ENCODE measurements around the gene LAMP5. TPM values are rescaled to one million over a fixed set of nuclear protein-coding genes. Genes with fewer than 3 reads are reported as not detected.

LAMP5 gene
- total RNA-seq, 6 donors from 2014 or later: 0.09 to 0.51 TPM; not detected in 4

DNA sequence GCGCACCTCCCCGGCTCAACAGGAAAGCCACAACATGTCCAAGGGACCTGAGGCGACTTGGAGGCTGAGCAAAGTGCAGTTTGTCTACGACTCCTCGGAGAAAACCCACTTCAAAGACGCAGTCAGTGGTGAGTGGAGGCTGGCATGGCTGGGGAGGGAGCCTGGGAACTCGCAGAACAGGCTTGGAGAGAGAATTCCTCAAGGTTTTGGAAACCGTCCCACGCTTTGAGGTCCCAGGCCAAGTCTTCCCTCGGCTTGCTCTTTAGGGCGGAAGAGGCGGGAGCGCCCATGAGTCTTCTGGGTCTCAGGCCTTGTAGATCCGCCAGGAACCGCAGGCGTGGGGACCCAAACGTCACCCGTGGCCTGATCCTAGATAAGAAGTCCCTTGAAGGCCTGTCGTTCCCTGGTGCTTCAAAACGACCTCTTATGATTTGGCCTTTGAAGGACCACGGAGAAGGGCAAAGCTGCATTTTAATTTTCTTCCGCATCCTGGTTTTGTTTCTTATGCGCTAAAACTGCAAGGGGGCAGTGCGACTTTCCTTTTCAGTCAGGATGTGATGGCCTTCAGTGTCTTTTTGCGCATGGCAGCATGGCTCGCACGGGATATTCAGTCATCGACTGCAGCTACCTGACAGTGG, 2.0 kb downstream of the LAMP5 start:
- 12 to 37% methylated on average over 11 to 28 of the region's 28 CpGs for WGBS, 2 donors
- no peaks in the 10 kb centered on the region for H3K9me3 ChIP-seq
- H3K27ac ChIP-seq: no peak overlapping the region
- DNase-seq (peak; percentile 28 to 43), ATAC-seq (ENCODE audit: low FRiP score in 2 of 2) (peak; percentile 52 to 56)
- H3K27me3 ChIP-seq: peaks cover 0 to 20% (median 0%) of the 10 kb centered on the region in 4 donors
- no peaks in the 10 kb centered on the region for H3K36me3 ChIP-seq
- peaks cover 12 to 30% (median 26%) of the 10 kb centered on the region in 4 donors for H3K4me1 ChIP-seq
- peak overlapping the region in 2 of 4 donors; percentile 15 to 22 for H3K4me3 ChIP-seq
- TF ChIP-seq POLR2AphosphoS5 (IDR thresholded peaks at IDR 0.05) (no peak), EP300 (IDR thresholded peaks at IDR 0.05) (no peak), POLR2A (IDR thresholded peaks at IDR 0.05) (no peak)
- TF ChIP-seq, protein P1, sequence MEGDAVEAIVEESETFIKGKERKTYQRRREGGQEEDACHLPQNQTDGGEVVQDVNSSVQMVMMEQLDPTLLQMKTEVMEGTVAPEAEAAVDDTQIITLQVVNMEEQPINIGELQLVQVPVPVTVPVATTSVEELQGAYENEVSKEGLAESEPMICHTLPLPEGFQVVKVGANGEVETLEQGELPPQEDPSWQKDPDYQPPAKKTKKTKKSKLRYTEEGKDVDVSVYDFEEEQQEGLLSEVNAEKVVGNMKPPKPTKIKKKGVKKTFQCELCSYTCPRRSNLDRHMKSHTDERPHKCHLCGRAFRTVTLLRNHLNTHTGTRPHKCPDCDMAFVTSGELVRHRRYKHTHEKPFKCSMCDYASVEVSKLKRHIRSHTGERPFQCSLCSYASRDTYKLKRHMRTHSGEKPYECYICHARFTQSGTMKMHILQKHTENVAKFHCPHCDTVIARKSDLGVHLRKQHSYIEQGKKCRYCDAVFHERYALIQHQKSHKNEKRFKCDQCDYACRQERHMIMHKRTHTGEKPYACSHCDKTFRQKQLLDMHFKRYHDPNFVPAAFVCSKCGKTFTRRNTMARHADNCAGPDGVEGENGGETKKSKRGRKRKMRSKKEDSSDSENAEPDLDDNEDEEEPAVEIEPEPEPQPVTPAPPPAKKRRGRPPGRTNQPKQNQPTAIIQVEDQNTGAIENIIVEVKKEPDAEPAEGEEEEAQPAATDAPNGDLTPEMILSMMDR (IDR thresholded peaks at IDR 0.05): no peak

DNA sequence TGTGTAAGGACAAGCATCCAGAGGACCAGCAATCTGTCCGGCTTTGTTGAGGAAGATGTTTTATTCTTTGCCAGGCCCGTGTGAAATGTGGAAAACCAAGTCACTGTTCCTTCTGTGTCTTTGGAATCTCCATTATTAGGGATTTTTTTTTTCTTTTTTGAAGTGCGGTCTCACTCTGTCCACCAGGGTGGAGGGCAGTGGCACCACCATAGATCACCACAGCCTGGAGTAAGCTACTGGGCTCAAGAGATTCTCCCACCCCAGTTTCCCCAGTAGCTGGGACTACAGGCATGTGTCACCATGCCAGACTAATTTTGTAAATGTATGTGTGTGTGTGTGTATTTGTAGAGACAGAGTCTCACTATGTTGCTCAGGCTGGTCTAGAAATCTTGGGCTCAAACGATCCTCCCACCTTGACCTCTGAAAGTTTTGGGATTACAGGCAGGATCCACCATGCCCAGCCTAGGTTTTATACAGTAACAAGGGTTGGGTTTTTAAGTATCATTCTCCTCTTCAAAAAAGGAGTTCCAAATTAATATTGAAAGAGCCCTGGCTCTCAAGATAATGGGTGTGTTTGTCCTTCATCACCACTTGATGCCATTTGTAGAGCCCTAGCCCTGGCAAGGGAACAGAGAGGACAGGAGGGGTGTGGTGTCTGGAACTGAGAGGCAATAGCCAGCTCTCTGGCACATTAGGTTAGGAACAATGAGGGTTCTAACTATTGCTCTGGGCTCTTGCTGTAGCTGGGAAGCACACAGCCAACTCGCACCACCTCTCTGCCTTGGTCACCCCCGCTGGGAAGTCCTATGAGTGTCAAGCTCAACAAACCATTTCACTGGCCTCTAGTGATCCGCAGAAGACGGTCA, 3.1 kb downstream of the LAMP5 start:
- TF ChIP-seq POLR2A (IDR thresholded peaks at IDR 0.05) (no peak), EP300 (IDR thresholded peaks at IDR 0.05) (no peak), POLR2AphosphoS5 (IDR thresholded peaks at IDR 0.05) (no peak)
- TF ChIP-seq, protein P1 (IDR thresholded peaks at IDR 0.05): no peak
- H3K4me1 ChIP-seq: peaks cover 12 to 30% (median 26%) of the 10 kb centered on the region in 4 donors
- ATAC-seq (ENCODE audit: low FRiP score in 2 of 2) (peak in 1 of 2 donors; percentile 39), DNase-seq (peak in 1 of 2 donors; percentile 37)
- H3K9me3 ChIP-seq: no peaks in the 10 kb centered on the region
- H3K36me3 ChIP-seq: no peaks in the 10 kb centered on the region
- H3K27ac ChIP-seq: no peak overlapping the region
- peaks cover 0 to 20% (median 0%) of the 10 kb centered on the region in 4 donors for H3K27me3 ChIP-seq
- no peak overlapping the region for H3K4me3 ChIP-seq
- 64 to 65% methylated on average over 8 of the region's 8 CpGs for WGBS, 2 donors

DNA sequence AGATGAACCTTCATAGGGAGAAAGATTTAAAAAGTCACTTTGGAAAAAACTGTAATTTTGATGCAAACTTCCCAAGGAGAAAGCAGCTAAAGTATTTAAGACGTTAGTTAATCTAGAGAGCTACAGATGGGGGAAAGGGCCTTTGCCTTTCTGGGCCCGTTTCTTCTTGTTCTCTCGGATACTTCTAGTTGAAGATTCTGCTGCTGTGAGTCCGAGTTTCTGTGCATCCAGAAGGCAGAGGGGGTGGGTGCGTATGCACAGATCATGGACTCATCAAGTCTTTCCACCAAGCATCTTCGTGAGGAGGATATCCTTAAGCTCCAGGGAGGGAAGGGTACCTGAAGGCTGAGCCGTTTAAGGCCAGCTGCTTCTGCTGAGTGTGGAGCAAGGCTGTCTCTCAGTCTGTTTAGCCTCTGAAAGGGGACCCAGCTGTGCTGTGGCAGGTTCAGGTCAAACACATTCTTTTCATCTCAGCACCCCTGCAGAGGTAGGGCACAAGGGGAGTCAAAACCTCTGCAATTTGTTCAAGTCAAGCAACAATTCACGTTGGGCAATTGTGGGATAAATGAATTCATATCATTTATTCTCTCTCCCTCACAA, 4.3 kb downstream of the LAMP5 start:
- H3K9me3 ChIP-seq: no peaks in the 10 kb centered on the region
- H3K27ac ChIP-seq: no peak overlapping the region
- peaks cover 0 to 20% (median 0%) of the 10 kb centered on the region in 4 donors for H3K27me3 ChIP-seq
- H3K36me3 ChIP-seq: no peaks in the 10 kb centered on the region
- TF ChIP-seq POLR2AphosphoS5 (IDR thresholded peaks at IDR 0.05) (no peak), POLR2A (IDR thresholded peaks at IDR 0.05) (no peak)
- no peak overlapping the region for H3K4me3 ChIP-seq
- no peak for ATAC-seq (ENCODE audit: low FRiP score in 2 of 2)
- WGBS, 2 donors: 54 to 66% methylated on average over 8 of the region's 8 CpGs
- peaks cover 12 to 30% (median 26%) of the 10 kb centered on the region in 4 donors for H3K4me1 ChIP-seq
- no peak for DNase-seq

- WGBS, 2 donors: 78 to 81% methylated on average over 4 of the region's 4 CpGs
- ATAC-seq (ENCODE audit: low FRiP score in 2 of 2): no peak
- peaks cover 0 to 9% (median 0%) of the 10 kb centered on the region in 4 donors for H3K27me3 ChIP-seq
Measured at GRCh38 chr20:9520086-9520485, 5.7 kb downstream of the LAMP5 start.

More at GRCh38 chr20:9520086-9520485, 5.7 kb downstream of the LAMP5 start:
- H3K4me1 ChIP-seq: peaks cover 6 to 22% (median 19%) of the 10 kb centered on the region in 4 donors
- TF ChIP-seq POLR2A (IDR thresholded peaks at IDR 0.05) (no peak), POLR2AphosphoS5 (IDR thresholded peaks at IDR 0.05) (no peak), EP300 (IDR thresholded peaks at IDR 0.05) (no peak)
- TF ChIP-seq, protein P1 (IDR thresholded peaks at IDR 0.05): no peak
- no peak overlapping the region for H3K27ac ChIP-seq
- no peaks in the 10 kb centered on the region for H3K36me3 ChIP-seq
- H3K9me3 ChIP-seq: no peaks in the 10 kb centered on the region
- DNase-seq: no peak
- no peak overlapping the region for H3K4me3 ChIP-seq

Data from upper lobe of left lung (tissue), 6 donors.